Cerebellar nuclear complex (tissue), 1 donor: ENCODE results near the gene MYO1D.
"Not testable (repeated sequence)": the region's sequence is repeated elsewhere in the genome, so short reads cannot be mapped to it uniquely, and the experiment has no call there.

Experiments used
- DNase-seq, 2 experiments: peaks; one replicate each; lab custom pipeline; 2025; lab: John Stamatoyannopoulos, UW

The MYO1D gene

DNA sequence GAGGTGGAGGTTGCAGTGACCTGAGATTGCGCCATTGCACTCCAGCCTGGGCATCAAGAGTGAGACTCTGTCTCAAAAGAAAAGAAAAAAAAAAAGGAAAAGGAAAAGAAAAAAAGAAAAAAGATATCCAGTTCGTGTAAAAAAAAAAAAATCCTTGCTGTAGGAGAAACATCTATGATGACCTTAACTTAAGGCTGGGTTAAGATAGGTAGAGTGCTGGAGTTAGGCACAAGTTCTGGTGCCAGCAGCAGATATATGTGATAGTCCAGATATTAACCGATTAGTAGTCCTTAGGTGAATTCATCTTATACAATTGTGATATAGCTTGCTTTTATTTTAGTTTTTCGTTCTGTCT lies 415.4 kb downstream of the MYO1D start:
- no peak for DNase-seq

DNA sequence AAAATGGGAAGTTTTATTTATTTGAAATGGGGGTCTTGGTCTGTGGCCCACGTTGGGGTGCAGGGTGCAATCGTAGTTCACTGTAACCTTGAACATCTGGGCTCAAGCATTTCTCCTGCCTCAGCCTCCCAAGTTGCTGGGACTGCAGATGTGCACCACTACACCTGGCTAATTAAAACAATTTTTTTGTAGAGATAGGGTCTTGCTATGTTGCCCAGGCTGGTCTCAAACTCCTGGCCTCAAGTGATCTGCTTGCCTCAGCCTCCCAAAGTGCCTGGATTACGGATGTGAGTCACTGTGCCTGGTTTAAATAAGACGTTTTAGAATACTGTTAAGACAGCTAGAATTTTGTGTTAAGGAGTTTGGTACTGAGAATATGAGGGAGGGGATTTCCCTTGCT lies 416.9 kb downstream of the MYO1D start:
- DNase-seq = no peak

DNA sequence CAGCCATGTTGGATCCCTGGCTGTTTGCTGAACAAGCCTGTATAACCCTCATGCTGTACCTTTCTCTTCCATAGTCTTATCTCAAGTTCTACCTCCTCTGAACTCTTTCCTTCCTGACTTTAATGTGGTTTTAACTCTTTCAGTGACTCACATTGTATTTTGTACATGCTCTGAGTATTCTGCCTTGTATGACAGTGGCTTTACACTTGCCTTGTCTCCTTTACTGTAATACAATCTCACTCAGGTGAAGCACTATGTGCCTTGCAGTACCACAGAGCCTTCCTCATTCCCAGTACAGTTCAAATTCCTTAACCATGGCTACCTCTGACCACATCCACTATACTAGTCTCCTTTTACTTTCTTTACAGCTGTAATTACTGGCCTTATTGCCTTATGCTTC lies 418.6 kb downstream of the MYO1D start:
- DNase-seq = no peak

DNA sequence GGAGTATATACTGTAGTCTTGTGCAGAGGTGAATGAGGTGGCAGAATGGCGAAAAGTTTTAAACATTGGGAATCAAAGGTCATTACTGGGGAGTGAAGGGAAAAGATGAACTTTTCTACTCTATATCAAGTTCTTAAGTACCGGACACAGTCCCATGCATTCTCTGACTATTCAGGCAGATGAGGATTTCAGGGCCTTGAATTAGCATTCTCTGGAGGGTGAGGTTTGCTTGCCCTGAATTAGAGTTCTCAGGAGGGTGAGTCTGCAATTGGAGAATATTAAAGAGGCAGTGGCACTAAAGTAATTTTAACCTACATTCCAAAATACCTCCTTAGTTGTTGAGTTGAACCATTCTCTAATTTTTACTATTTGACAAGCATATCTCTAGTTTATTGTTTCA lies 423.6 kb downstream of the MYO1D start:
- no peak for DNase-seq

DNA sequence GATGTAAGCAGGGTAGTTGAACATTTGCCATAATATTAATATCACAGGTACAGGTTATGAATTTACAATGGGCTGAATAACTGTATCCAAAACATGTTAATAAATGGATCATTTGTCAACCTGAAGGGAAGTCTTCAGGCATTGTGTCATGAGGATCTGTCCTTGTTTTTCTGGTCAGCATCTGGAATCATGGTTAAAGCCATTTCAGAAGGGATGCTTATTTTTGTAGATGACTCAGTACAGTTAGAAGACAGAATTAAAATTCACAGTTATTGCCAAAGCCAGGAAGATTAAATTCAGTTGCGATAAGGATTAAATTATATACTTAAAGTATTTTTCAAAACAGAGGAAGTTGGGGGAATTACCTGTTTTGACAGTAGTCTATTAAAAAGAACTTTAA lies 424.6 kb downstream of the MYO1D start:
- DNase-seq = no peak

DNA sequence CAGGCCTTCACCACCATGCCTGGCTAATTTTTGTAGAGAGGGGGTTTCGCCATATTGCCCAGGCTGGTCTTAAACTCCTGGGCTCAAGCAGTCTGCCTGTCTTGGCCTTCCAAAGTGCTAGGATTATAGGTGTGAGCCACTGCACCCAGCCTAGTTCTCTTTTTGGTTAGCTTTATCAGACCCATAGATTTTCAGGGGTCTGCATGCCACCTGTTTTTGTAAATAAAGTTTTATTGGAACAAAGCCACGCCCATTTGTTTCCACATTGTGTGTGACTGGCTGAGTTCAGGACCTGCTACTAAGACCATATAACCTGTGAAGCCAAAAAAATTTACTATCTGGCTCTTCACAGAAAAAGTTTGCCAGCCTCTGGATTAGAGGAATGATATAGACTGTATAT lies 425.0 kb downstream of the MYO1D start:
- DNase-seq = no peak

DNA sequence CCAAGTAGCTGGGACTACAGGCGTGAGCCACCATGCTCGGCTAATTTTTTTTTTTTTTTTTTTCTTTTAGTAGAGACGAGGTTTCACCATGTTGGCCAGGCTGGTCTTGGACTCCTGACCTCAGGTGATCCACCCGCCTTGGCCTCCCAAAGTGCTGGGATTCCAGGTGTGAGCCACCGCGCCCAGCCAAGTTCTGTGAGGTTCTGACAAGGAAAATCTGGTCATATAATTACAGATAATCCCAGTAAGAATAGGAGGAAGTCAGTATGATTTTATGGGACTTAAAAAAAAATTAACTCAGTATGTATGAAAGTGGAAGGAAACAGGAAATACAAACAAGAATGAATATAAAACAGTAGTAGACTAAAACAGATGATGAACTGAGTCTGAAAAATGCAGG lies 426.5 kb downstream of the MYO1D start:
- not testable (repeated sequence) for DNase-seq

DNA sequence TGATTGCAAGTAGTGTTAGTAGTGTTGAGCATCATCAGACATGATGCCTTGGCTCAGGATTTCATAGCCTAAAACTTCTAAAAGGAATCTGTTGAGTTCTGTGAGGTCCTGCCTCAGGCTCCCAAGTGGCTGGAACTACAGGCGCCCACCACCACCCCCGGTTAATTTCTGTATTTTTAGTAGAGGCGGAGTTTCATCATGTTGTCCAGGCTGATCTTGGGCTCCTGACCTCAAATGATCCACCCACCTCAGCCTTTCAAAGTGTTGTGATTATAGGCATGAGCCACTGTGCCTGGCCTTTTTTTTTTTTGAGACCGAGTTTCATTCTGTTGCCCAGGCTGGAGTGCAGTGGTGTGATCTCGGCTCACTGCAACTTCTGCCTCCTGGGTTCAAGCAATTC lies 427.0 kb downstream of the MYO1D start:
- no peak for DNase-seq

DNA sequence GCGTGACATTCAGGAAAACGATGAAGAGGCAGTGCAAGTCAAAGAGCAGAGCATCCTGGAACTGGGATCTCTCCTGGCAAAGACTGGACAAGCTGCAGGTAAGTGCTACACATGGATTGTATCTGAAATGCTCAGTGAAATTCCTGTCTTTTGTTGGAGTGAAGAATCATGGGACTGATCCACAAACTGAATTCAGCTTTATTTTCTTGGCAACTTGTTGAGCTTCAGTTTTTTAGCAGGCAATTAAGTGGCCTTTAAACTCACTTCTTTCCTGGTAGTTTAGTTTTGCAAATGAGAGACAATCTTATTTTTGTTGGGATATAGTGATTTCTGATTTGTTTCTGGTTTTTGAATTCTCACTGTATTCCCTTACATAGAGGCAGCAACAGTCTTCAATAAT lies 430.0 kb downstream of the MYO1D start:
- DNase-seq = no peak

DNA sequence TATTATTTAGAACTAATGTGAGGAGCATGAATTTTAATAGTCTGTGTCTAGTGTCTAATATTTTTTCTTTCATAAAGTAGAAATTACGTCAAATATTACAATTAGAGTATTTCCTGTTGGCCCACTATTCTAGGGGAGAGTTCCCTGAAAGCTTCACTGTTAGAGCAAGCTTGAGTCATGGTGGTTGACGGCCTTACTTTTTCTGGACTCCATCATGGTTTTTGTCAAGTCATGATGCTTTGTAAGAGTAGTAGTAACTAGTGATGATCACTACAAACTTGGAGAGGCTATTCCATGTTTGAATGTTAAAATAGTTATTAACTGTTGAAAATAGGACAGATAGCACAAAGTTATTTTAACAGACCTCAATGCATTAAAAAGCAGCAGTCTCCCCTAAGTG lies 431.0 kb downstream of the MYO1D start:
- DNase-seq = no peak

DNA sequence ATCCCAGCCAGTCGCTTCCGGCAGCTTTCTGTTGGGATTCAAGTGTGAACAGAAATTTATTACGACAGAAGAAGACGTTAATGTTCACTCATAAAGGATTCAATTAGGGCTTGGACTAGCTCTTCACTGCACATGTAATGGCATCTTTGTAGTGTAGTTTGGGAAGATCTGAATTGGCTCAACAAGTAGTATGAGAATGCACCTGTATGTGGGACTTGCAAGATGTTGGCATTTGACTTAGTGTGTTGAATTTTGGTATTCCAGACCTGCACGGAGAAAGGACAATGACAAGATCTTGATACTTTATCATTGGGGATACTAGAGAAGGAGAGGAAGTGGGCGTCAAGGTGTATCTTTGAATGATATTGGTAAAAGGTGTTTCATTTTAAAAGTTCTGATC lies 431.4 kb downstream of the MYO1D start:
- DNase-seq = no peak

DNA sequence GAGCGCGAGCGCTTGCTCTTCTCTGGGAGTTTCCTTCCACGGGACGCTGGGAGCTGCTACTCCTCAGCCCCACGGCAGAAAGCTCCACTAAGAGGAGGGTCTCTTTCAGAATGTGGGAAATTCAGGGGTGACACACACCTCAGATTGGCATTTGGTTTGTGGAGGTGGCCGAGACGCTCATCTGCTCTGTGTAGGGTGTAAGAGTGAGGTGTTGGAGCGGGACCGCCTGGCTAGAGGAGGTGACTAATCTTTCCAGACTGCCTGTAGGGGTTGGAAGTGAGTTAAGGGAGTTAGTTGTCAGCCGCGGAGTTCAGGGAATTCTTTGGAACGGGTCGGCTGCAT lies 431.9 kb downstream of the MYO1D start:
- DNase-seq = no peak

DNA sequence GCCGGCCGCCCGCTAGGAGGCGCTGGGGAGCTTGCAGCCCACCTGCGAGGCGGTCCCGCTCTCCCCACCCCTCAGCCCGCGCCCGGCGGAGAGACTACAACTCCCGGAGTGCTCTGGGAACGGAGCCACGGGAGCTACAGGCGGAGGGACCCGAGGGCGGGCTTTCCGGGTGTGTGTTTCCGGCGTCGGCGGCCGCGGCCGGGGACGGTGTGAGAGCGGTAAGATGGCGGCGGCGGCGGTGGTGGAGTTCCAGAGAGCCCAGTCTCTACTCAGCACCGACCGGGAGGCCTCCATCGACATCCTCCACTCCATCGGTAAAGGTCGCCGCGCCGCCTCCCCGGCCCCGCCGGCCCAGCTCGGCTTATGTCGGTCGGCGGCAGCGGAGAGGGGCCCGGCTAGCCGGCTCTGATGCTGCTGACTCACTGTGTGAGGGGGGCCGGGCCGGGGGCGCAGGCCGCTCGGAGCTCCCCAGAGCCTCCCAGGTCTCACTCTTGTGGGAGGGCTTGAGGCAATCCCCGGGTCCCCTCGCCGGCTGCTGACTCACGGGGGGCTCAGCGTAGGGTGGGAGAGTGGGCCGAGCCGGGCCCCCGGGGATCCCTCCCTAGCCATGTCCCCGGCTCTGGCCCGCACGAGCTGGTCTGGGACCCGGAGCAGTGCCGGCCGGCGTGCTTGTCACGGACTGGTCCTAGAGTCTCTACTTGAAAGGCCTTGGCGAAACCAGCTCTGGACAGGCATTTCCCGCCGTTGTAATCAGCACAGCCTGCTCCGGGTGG lies 432.4 kb downstream of the MYO1D start, which contains the start of gene PSMD11:
Gene PSMD11, plus strand, starts transcription at position 210 of the 773 bp plus-strand sequence. Its CDS starts 14 bp downstream, at position 224.
- peak; percentile 53 to 91 for DNase-seq

DNA sequence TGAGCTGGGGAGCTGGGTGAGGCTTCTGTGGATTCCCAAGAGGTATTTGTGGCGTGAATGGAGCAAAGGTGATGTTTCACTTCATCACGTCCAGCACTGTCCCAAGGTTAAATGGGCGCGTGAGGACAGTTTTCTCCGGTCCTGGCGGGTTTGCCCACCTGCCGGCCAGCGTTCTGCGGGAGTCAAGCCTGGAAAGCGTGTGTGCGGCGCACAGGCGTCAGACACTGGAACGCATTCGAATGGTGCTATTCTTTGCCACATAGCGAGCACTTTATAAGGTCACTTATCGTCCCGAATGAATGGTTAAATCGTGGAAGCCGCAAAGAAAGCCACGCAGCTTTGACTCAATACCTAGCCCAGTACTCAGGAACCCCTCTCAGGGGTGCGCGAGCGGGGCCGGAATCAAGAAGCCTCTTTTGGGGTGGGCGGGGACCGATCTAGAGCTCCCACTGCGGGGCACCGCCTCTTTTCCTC lies 433.1 kb downstream of the MYO1D start:
- no peak for DNase-seq
